ENCODE results near the gene TTLL10. TPM values are rescaled to one million over a fixed set of nuclear protein-coding genes. Genes with fewer than 3 reads are reported as not detected.

The TTLL10 gene
- polyA plus RNA-seq, 1 of the 3 experiments (the other 2 are of a cell fraction), result not detected

DNA sequence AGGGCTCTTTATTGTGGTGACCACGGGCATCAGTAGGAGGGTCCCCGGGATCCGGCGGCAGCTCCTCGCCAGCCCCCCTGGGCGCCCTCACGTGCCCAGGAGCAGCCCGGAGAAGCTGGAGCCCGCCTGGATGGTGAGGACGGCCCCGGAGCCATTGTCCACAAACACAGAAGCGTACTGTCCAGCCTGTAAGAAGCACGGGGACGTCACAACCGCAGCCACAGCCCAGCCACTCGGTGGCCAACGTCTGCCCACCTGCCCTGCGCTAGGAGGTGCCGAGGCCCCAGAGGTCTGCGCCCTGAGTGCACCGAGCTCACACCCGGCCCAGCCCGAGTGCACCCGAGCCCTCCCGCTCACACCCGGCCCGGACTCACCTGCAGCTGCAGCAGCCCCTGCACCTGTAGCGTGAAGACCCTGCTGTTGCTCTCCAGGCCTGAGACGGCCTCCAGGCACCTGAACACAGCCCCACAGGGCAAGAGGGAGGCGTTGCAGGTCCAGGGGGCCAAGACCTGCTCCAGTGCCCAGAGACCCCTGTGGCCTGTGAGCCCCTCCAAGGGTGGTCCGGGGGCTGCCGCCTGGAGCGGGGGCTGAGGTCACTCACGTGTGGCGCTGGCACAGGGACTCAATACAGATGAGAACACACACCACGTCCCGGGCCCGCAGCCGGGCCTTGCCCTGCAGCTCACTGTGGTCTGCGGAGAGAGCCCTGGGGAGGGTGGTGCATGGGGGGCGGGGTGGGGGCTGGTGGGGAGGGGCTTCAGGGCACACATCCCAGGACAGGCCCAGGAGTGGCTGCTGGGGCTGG, 69.0 kb downstream of the TTLL10 start:
- H4K20me1 ChIP-seq (ENCODE audit: insufficient read depth), result no peaks in the 10 kb centered on the region
- H3K79me2 ChIP-seq (ENCODE audit: insufficient read depth), result no peaks in the 10 kb centered on the region
- ChIA-PET POLR2A (no interaction called here), CTCF (interaction anchor here (0.7 to 3.5 kb wide), 4 partner anchors 8 to 210 kb away, joined by 3 to 12 read pairs (median 9); no protein-coding TSS in a partner anchor)
- no peaks in the 10 kb centered on the region for H3K9me2 ChIP-seq
- no peak overlapping the region for H3K4me2 ChIP-seq
- no peaks in the 10 kb centered on the region for H3F3A ChIP-seq (replicated peaks; ENCODE audit: insufficient read depth)
- DNase-seq, result no peak
- H3K4me1 ChIP-seq (ENCODE audit: control insufficient read depth in 1 of 2, insufficient read depth in 2 of 2, low read depth in 1 of 2, low read length in 1 of 2), result peaks cover 0 to 18% of the 10 kb centered on the region in 2 experiments; a peak in 1 of 4 replicates
- no peaks in the 10 kb centered on the region for H3K27me3 ChIP-seq (ENCODE audit: insufficient read depth)
- no peak overlapping the region for H2AFZ ChIP-seq (ENCODE audit: low read depth)
- WGBS (ENCODE audit: low lambda C conversion rate), result 80% methylated on average over 26 of the region's 41 CpGs
- no peak overlapping the region for H3K4me3 ChIP-seq (ENCODE audit: low read depth in 2 of 2, low read length in 1 of 2)
- no peaks in the 10 kb centered on the region for H3K36me3 ChIP-seq (replicated peaks in 1 of 2; ENCODE audit: control insufficient read depth in 1 of 2, insufficient read depth in 2 of 2, low read length in 1 of 2)
- no peak overlapping the region for H3K27ac ChIP-seq (ENCODE audit: low read depth in 2 of 2, low read length in 1 of 2)
- H3K9me3 ChIP-seq, result no peaks in the 10 kb centered on the region
- no peak overlapping the region for H3K9ac ChIP-seq
- TF ChIP-seq CHD2 (IDR thresholded peaks at IDR 0.05; ENCODE audit: low read length, partially characterized antibody), result no peak
- TF ChIP-seq ELF1 (IDR thresholded peaks at IDR 0.05), result no peak

- Histone ChIP-seq H3K4me3 (ENCODE audit: low read depth in 2 of 2, low read length in 1 of 2) (no peak overlapping the region), H4K20me1 (ENCODE audit: insufficient read depth) (no peaks in the 10 kb centered on the region), H3K9me3 (no peaks in the 10 kb centered on the region), H2AFZ (ENCODE audit: low read depth) (no peak overlapping the region), H3K9me2 (no peaks in the 10 kb centered on the region), H3K27me3 (ENCODE audit: insufficient read depth) (no peaks in the 10 kb centered on the region), H3K36me3 (replicated peaks in 1 of 2; ENCODE audit: control insufficient read depth in 1 of 2, insufficient read depth in 2 of 2, low read length in 1 of 2) (no peaks in the 10 kb centered on the region), H3K4me2 (no peak overlapping the region), H3K27ac (ENCODE audit: low read depth in 2 of 2, low read length in 1 of 2) (no peak overlapping the region), H3K79me2 (ENCODE audit: insufficient read depth) (no peaks in the 10 kb centered on the region), H3K9ac (no peak overlapping the region), H3F3A (replicated peaks; ENCODE audit: insufficient read depth) (no peaks in the 10 kb centered on the region), H3K4me1 (ENCODE audit: control insufficient read depth in 1 of 2, insufficient read depth in 2 of 2, low read depth in 1 of 2, low read length in 1 of 2) (peaks cover 0 to 15% of the 10 kb centered on the region in 2 experiments; a peak in 1 of 4 replicates)
- WGBS (ENCODE audit: low lambda C conversion rate), result 90% methylated on average over 4 of the region's 23 CpGs
- DNase-seq, result no peak
- TF ChIP-seq CTCF (IDR thresholded peaks at IDR 0.05) (no peak), FOXJ3 (CRISPR knock-in tag; IDR thresholded peaks at IDR 0.05) (no peak), TCF12 (IDR thresholded peaks at IDR 0.05) (no peak), EP300 (IDR thresholded peaks at IDR 0.05; ENCODE audit: borderline replicate concordance in 1 of 2, low read depth in 1 of 2, low read length in 1 of 2) (no peak), EZH2phosphoT487 (IDR thresholded peaks at IDR 0.05; ENCODE audit: borderline replicate concordance, low read depth) (no peak), MXI1 (IDR thresholded peaks at IDR 0.05; ENCODE audit: low read depth, low read length) (no peak), FOXM1 (IDR thresholded peaks at IDR 0.05; ENCODE audit: low read depth) (no peak), FOSL2 (IDR thresholded peaks at IDR 0.05; ENCODE audit: borderline replicate concordance, low read depth) (no peak), TEAD4 (IDR thresholded peaks at IDR 0.05; ENCODE audit: borderline replicate concordance, insufficient read depth) (no peak), IRF3 (IDR thresholded peaks at IDR 0.05; ENCODE audit: low read depth, low read length) (no peak), YY1 (IDR thresholded peaks at IDR 0.05; ENCODE audit: low read depth) (no peak), RAD21 (IDR thresholded peaks at IDR 0.05; ENCODE audit: low read length) (no peak), SMC3 (IDR thresholded peaks at IDR 0.05; ENCODE audit: low read depth, low read length) (no peak), PBX3 (IDR thresholded peaks at IDR 0.05) (no peak), CHD2 (IDR thresholded peaks at IDR 0.05; ENCODE audit: low read length, partially characterized antibody) (no peak), RCOR1 (IDR thresholded peaks at IDR 0.05; ENCODE audit: low read length) (no peak)
- TF ChIP-seq, protein P1, sequence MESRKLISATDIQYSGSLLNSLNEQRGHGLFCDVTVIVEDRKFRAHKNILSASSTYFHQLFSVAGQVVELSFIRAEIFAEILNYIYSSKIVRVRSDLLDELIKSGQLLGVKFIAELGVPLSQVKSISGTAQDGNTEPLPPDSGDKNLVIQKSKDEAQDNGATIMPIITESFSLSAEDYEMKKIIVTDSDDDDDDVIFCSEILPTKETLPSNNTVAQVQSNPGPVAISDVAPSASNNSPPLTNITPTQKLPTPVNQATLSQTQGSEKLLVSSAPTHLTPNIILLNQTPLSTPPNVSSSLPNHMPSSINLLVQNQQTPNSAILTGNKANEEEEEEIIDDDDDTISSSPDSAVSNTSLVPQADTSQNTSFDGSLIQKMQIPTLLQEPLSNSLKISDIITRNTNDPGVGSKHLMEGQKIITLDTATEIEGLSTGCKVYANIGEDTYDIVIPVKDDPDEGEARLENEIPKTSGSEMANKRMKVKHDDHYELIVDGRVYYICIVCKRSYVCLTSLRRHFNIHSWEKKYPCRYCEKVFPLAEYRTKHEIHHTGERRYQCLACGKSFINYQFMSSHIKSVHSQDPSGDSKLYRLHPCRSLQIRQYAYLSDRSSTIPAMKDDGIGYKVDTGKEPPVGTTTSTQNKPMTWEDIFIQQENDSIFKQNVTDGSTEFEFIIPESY (IDR thresholded peaks at IDR 0.05; ENCODE audit: borderline replicate concordance, low read depth), result no peak
- TF ChIP-seq, protein P2, sequence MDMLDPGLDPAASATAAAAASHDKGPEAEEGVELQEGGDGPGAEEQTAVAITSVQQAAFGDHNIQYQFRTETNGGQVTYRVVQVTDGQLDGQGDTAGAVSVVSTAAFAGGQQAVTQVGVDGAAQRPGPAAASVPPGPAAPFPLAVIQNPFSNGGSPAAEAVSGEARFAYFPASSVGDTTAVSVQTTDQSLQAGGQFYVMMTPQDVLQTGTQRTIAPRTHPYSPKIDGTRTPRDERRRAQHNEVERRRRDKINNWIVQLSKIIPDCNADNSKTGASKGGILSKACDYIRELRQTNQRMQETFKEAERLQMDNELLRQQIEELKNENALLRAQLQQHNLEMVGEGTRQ (IDR thresholded peaks at IDR 0.05; ENCODE audit: borderline replicate concordance, low read depth, low read length), result no peak
- TF ChIP-seq, protein P3, sequence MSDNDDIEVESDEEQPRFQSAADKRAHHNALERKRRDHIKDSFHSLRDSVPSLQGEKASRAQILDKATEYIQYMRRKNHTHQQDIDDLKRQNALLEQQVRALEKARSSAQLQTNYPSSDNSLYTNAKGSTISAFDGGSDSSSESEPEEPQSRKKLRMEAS (IDR thresholded peaks at IDR 0.05; ENCODE audit: low read depth), result no peak
- ChIA-PET CTCF (interaction anchor here (0.7 to 1.8 kb wide), 2 partner anchors 48 to 121 kb away, joined by 3 to 12 read pairs; no protein-coding TSS in a partner anchor), POLR2A (no interaction called here)
Measured at GRCh38 chr1:1243266-1243660, 69.6 kb downstream of the TTLL10 start.

All from SK-N-SH (cell line).